ENCODE results near the gene PRKAA1. TPM values are rescaled to one million over a fixed set of nuclear protein-coding genes. Genes with fewer than 3 reads are reported as not detected.

Gene PRKAA1
- total RNA-seq, 4 donors from 2014 or later = 75.2 to 108 (median 91.0) TPM

DNA sequence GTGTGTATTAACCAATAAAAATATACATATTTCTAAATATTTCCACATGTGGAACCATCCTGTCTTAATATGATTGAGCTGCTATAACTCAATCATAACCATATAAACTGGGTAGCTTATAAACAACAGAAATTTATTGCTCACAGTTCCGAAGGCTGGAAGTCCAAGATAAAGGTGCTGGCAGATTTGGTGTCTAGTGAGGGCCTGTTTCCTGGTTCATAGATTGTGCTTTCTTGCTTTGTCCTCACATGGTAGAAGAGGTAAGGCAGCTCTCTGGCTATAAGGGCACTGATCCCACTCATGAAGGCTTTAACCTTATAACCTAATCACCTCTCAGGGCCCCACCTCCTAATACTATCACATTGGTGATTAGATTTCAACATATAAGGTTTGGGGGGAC, 14.0 kb upstream of the PRKAA1 start:
- TF ChIP-seq CTCF (IDR thresholded peaks at IDR 0.05; ENCODE audit: low read depth) = no peak

DNA sequence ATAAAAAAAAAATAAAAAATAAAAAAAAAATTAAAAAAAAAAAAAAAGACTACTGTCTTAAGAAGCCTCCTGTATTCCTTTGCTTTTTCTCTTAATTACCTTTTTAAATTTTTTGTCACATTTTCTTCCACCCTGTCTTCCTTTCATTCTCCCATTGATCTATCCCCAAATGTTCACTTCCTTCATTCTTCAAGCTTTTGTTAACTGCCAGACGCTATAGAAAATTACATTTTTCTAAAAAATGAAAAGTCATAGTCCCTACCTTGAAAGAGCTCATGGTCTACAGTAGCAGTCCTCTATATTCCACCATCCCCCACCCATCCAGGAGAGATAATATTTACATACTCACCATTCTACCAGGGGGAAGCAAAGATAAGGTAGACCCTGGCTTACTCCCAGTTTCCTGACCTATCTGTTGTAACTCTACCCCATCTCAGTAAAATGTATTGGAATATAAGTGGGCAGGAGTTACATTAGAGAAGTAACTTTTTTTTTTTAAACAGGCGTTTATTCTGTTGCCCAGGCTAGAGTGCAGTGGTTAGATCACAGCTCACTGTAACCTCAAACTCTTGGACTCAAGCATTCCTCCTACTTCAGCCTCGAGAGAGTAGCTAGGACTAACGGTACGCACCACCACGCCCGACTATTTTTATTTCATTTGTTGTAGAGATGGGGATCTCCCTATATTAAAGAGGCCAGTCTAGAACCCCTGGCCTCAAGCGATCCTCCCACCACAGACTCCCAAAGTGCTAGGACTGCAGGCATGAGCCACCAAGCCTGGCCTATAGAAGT, 3.8 kb upstream of the PRKAA1 start:
- no peak for TF ChIP-seq CTCF (IDR thresholded peaks at IDR 0.05; ENCODE audit: low read depth)

- no peak for TF ChIP-seq CTCF (IDR thresholded peaks at IDR 0.05; ENCODE audit: low read depth)
Observed at GRCh38 chr5:40799258-40799657, 1.1 kb upstream of the PRKAA1 start.

GRCh38 chr5:40798801-40799210, 632 bp upstream of the PRKAA1 start:
- no peak for TF ChIP-seq CTCF (IDR thresholded peaks at IDR 0.05; ENCODE audit: low read depth)

DNA sequence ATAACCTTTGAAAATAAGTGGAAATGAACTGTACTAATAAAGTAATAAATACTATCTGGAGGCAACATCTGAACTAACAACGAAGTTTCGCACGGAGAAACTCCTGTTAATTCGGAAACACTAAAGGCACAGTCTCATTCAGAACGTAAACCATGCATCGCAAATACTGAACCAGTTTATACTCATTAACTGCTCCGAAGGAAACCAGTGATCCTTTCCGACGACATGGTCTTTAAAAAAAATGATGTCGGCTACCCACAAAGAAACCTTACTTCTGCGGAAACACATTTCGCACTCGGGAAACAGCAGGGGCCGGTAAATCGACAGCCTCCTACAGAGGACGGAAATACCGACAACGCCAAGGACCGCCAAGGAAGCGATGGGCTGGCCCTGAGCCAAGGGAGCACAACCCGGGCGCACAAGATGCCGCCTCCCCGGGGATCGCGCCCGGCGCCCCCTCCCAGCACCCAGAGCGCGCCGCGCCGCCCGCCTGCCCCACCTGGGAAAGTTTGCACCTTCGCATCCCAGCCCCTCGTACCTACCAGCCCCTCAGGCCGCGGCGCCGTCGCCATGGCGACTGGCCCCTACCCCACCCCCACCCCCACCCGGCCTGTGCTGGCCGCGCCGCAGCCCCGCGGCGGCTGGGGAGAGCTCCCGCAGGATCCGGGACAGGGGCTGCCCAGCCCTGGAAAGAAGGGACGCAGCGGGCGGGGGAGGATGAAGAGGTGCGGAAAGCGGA, 732 bp downstream of the PRKAA1 start:
- TF ChIP-seq CTCF (IDR thresholded peaks at IDR 0.05; ENCODE audit: low read depth) = no peak

GRCh38 chr5:40796487-40796889, 1.7 kb downstream of the PRKAA1 start:
- TF ChIP-seq CTCF (IDR thresholded peaks at IDR 0.05; ENCODE audit: low read depth) = no peak

DNA sequence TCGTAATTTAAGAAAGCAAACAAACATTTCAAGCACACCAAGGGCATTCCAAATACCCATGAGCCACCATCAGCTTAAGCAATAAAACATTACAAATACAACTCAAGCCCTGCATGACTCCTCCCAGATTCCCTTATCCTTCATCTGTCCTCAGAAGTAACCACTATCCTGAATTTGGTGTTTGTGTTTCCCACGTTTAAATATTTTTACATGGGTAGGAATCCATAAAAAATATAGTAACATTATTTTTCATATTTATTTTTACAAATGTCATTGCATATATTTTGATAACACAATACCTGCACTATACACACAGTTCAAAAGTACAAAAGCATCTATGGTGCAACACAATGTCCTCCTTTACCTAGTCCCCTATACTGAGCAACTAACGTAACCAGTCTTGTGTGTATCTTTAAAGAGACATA, 6.4 kb downstream of the PRKAA1 start:
- TF ChIP-seq CTCF (IDR thresholded peaks at IDR 0.05; ENCODE audit: low read depth) = no peak

Data from subcutaneous adipose tissue (tissue), 4 donors.